HepG2 (cell line): ENCODE results near the gene ADAMTS12. TPM values are rescaled to one million over a fixed set of nuclear protein-coding genes. Genes with fewer than 3 reads are reported as not detected.

Experiments
- ATAC-seq: fragments of 200-7000 bp; cut with Tn5 transposase; 3 replicates; pipeline ENCODE4 v1.9.1; 2020; ENCODE audit warnings: mild to moderate bottlenecking, moderate library complexity
- BruUV-seq: library from RNA; stranded (reverse); fragments of 400-500 nt; replicated peaks from 2 replicates; lab custom pipeline; 2021; lab: Mats Ljungman, UMichigan
- CTCF ChIA-PET: fragments of 300-600 bp; formaldehyde crosslinking; extraction: SDS; loops from one replicate; lab custom pipeline; 2021; ENCODE audit warnings: low total read pairs, inconsistent platforms, low intra/inter-chr PET ratio; lab: Yijun Ruan, JAX
- POLR2A ChIA-PET: fragments of 350-600 bp; sonication (Branson Sonifier 250); formaldehyde crosslinking; loops from one replicate; lab custom pipeline; 2020; ENCODE audit warnings: antibody characterized with exemption, inconsistent platforms; lab: Yijun Ruan, JAX
- DNase-seq: peaks from one replicate; pipeline ENCODE4 v3.0.0-alpha.2; 2015; ENCODE audit warnings: low spot score
- FAIRE-seq: peaks from 3 replicates; lab custom pipeline; 2011; peaks lifted over from hg19 to GRCh38; lab: Jason Lieb, UNC
- H2AFZ ChIP-seq: one replicate; pipeline ENCODE4 v1.6.1; 2011; ENCODE audit warnings: low read length, inconsistent platforms
- H3K27ac ChIP-seq: fragments of 300-600 bp; 3 replicates; pipeline ENCODE4 v1.8.0; 2011; ENCODE audit warnings: mixed run types, mild to moderate bottlenecking, mixed read lengths, low read length, inconsistent platforms; ENCODE audit not compliant: insufficient read depth; ENCODE audit errors: extremely low read length
- H3K27me3 ChIP-seq, 2 experiments: fragments of 200-600 bp in 1 of 2; 2 replicates in 1 of 2; 3 replicates in 1 of 2; pipeline versions ENCODE4 v1.6.0 to v1.8.0; 2011; ENCODE audit warnings: low read length in 2 of 2, mild to moderate bottlenecking in 2 of 2, moderate library complexity in 2 of 2, inconsistent platforms in 1 of 2; ENCODE audit not compliant: insufficient read depth in 2 of 2, control insufficient read depth in 1 of 2
- H3K36me3 ChIP-seq, 2 experiments: fragments of 200-600 bp in 1 of 2; replicated peaks in 1 of 2; 2 replicates in 1 of 2; 3 replicates in 1 of 2; pipeline versions ENCODE4 v1.5.1 to v1.8.0; 2011; ENCODE audit warnings: low read length in 2 of 2, inconsistent platforms in 1 of 2; ENCODE audit not compliant: insufficient read depth in 2 of 2, control insufficient read depth in 1 of 2
- H3K4me1 ChIP-seq: 2 replicates; pipeline ENCODE4 v1.5.1; 2012; ENCODE audit warnings: low read length, inconsistent platforms; ENCODE audit not compliant: insufficient read depth
- H3K4me2 ChIP-seq: 2 replicates; pipeline ENCODE4 v1.6.0; 2011; ENCODE audit warnings: low read depth, low read length, inconsistent platforms
- H3K4me3 ChIP-seq, 3 experiments: fragments of 200-600 bp in 1 of 3; sonication (generic), shearing (Covaris generic) in 1 of 3; replicated peaks in 1 of 3; 2 replicates each; pipeline ENCODE4 v1.5.1; 2011 to 2016; ENCODE audit warnings: low read length in 3 of 3, inconsistent platforms in 2 of 3, low read depth in 2 of 3, mild to moderate bottlenecking in 2 of 3, control low read depth in 1 of 3, mixed read lengths in 1 of 3; ENCODE audit not compliant: insufficient read depth in 1 of 3
- H3K79me2 ChIP-seq: one replicate; pipeline ENCODE4 v1.6.1; 2011; ENCODE audit warnings: low read length, inconsistent platforms; ENCODE audit not compliant: insufficient read depth
- H3K9ac ChIP-seq: 2 replicates; pipeline ENCODE4 v1.6.0; 2011; ENCODE audit warnings: mild to moderate bottlenecking, low read depth, low read length, inconsistent platforms; ENCODE audit not compliant: insufficient read depth
- H3K9me3 ChIP-seq: 2 replicates; pipeline ENCODE4 v1.5.1; 2012; ENCODE audit warnings: mild to moderate bottlenecking, low read length
- H4K20me1 ChIP-seq: 2 replicates; pipeline ENCODE4 v1.6.0; 2011; ENCODE audit warnings: inconsistent platforms, mild to moderate bottlenecking, low read length, moderate library complexity; ENCODE audit not compliant: insufficient read depth
- ATM ChIP-seq: fragments of 450-650 bp; IDR thresholded peaks from 2 replicates; pipeline ENCODE4 v1.7.1; 2017; ENCODE audit warnings: mild to moderate bottlenecking, borderline replicate concordance
- FOSL2 ChIP-seq: sonication (generic); formaldehyde crosslinking; IDR thresholded peaks from 2 replicates; pipeline ENCODE4 v1.4.0; 2020; ENCODE audit warnings: missing genetic modification reagents
- JUN ChIP-seq: sonication (generic); formaldehyde crosslinking; IDR thresholded peaks from 2 replicates; pipeline ENCODE4 v1.4.0; 2020; ENCODE audit warnings: mild to moderate bottlenecking, missing genetic modification reagents
- KMT2A ChIP-seq: sonication (generic); formaldehyde crosslinking; IDR thresholded peaks from 2 replicates; pipeline ENCODE4 v1.4.0; 2020; ENCODE audit warnings: missing genetic modification reagents
- POLR2AphosphoS5 ChIP-seq: IDR thresholded peaks from 2 replicates; pipeline ENCODE4 v1.6.1; 2012; ENCODE audit warnings: low read depth, low read length
- SALL1 ChIP-seq: sonication (generic); formaldehyde crosslinking; IDR thresholded peaks from 2 replicates; pipeline ENCODE4 v1.8.0; 2022; ENCODE audit warnings: mild to moderate bottlenecking, missing genetic modification reagents
- ZFP41 ChIP-seq: sonication (generic); formaldehyde crosslinking; IDR thresholded peaks from 2 replicates; pipeline ENCODE4 v1.4.0; 2020; ENCODE audit warnings: mild to moderate bottlenecking, missing genetic modification reagents, borderline replicate concordance
- ZKSCAN1 ChIP-seq: fragments of 150-350 bp; IDR thresholded peaks from 2 replicates; pipeline ENCODE4 v1.6.1; 2014; ENCODE audit warnings: low read length
- WGBS: methylation state at CpG from one replicate; pipeline ENCODE4 v1.1.6; 2017; ENCODE audit warnings: low lambda C conversion rate; 5-methylcytosine and 5-hydroxymethylcytosine counted together
- in situ Hi-C: cut with HindIII; loops from 2 replicates; pipeline ENCODE4 v1.10.0; 2017; ENCODE audit warnings: low pct_unique_long_range_greater_than_20kb; ENCODE audit not compliant: extremely low pct_ligation_motif_present
- intact Hi-C: fragments of 100-400 bp; cut with micrococcal nuclease; formaldehyde crosslinking; loops from one replicate; pipeline ENCODE4 v1.10.0; 2022; ENCODE audit not compliant: unreplicated experiment
- polyA plus RNA-seq, 8 experiments: library from polyadenylated mRNA; depleted of rRNA in 3 of 8; stranded (reverse) in 7 of 8; unstranded in 1 of 8; fragments of >200 nt; fragmentation: Illumina TruSeq in 4 of 8; extraction: Trizol in 4 of 8; gene quantifications; 2 replicates each; pipeline versions ENCODE4 v1.2.1 to v1.2.3, GENCODE V29; 2011 to 2016; ENCODE audit warnings: low read depth in 4 of 8, missing spikeins in 1 of 8, mixed read lengths in 1 of 8; ENCODE audit not compliant: insufficient read depth in 1 of 8
- total RNA-seq, 5 experiments: library from RNA; depleted of rRNA; stranded (reverse); fragments of >200 nt; fragmentation: Illumina TruSeq; extraction: Trizol; gene quantifications; 2 replicates each; pipeline ENCODE4 v1.2.3, GENCODE V29; 2016; ENCODE audit warnings: low read depth in 1 of 5
- TF ChIP-seq, protein P1 (sequence below), 2 experiments: sonication (generic) in 1 of 2; formaldehyde crosslinking in 1 of 2; IDR thresholded peaks; 2 replicates each; pipeline versions ENCODE4 v1.4.0 to v1.6.1; 2016 to 2020; ENCODE audit warnings: borderline replicate concordance in 1 of 2, low read depth in 1 of 2, mild to moderate bottlenecking in 1 of 2, missing genetic modification reagents in 1 of 2
- TF ChIP-seq, protein P2 (sequence below): sonication (generic); formaldehyde crosslinking; IDR thresholded peaks from 2 replicates; pipeline ENCODE4 v1.5.0; 2020; ENCODE audit warnings: mild to moderate bottlenecking, missing genetic modification reagents
- TF ChIP-seq, protein P3 (sequence below): IDR thresholded peaks from 2 replicates; pipeline ENCODE4 v1.4.0; 2020; ENCODE audit warnings: mild to moderate bottlenecking, missing genetic modification reagents

The ADAMTS12 gene
- total and polyA plus RNA-seq, 2 of the 13 experiments (the other 11 are each of a cell fraction or from before 2014, with no cell fraction given) = 0.03 TPM; not detected in 1

DNA sequence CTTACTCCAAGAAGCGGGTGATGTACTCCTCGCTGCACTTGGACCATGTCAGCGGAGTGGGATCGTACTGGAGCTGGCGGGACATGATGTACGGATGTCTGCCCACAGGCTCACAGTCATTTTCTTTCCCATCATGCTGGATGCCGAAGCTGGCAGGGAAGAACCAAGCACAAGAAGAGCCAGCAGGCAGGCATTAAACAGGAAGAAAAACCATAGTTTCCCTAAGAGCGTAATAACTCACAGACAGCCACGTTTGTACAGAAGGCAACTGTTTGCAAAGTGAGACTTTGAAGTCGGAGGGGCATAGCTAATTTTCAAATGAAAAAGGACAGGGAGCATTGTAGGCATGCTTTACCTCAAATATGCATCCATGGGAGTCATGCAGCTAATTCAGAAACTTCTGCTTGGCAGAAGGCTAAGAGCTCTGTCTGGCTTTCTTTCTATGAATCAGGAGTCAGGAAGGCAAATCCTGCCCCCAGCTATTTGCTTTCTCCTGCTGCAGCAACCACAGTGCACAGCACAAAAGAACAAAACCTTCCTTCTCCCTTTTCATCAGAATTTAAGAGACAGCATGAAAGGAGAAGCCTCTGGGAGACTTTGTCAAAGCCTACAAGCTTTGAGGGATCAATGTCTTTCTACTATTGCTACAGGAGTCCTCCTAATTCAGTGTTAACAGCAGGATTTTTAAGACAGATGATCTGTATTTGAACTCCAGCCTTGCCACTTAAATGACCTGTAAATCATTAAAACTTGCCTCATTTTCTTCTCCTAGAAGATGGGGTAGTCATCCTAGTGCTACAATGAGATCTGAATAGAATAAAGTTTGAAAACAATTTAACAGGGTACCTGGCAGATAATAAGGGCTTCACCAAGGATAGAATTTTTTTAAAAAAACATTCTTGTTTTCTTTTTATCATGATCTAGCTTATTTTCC lies 242.0 kb downstream of the ADAMTS12 start (continued):
- TF ChIP-seq, protein P1, sequence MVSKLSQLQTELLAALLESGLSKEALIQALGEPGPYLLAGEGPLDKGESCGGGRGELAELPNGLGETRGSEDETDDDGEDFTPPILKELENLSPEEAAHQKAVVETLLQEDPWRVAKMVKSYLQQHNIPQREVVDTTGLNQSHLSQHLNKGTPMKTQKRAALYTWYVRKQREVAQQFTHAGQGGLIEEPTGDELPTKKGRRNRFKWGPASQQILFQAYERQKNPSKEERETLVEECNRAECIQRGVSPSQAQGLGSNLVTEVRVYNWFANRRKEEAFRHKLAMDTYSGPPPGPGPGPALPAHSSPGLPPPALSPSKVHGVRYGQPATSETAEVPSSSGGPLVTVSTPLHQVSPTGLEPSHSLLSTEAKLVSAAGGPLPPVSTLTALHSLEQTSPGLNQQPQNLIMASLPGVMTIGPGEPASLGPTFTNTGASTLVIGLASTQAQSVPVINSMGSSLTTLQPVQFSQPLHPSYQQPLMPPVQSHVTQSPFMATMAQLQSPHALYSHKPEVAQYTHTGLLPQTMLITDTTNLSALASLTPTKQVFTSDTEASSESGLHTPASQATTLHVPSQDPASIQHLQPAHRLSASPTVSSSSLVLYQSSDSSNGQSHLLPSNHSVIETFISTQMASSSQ (IDR thresholded peaks at IDR 0.05; ENCODE audit: low read depth) = no peak
- TF ChIP-seq, protein P1 (CRISPR knock-in tag; IDR thresholded peaks at IDR 0.05; ENCODE audit: borderline replicate concordance) = no peak
- TF ChIP-seq SALL1 (CRISPR knock-in tag) = no peak
- no peak for TF ChIP-seq JUN

DNA sequence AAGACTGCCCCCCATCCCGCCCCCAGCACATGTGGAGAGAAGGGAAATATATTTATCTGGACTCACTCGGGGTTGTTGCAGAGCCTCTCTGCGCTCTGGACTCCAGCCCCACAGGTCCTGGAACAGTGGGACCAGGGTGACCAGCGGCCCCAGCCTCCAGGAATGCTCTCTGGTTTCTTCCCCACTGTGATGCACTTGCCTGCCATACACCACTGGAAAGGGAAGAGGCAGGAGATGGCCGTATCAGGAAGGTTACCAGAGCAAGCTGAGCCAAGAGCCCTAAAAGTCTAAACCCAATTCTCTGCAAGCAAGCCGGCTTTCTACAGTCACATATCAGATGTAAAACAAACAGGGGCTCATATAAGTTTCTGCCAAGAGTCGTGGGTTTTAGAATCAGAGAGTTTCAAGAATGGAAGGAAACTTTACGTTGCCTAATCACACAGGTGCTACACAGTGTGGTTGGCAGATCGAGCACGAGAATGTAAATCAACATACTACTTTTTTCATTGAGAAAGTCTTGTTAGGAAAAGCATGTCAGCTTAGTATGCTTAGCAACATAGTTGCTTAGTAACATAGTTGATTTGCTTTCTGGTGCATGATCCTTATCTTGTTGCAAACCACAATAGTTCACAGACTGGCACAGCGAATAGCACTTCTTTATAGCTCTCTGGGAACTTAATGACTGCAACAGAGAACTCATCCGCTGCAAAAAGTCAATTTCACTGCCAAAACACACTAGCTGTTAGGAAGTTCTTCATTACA lies 249.9 kb downstream of the ADAMTS12 start:
- H3K4me2 ChIP-seq = no peak overlapping the region
- under 1% methylated on average over 12 of the region's 12 CpGs for WGBS
- H3K27ac ChIP-seq = no peak overlapping the region
- no TSS peak for BruUV-seq
- in situ Hi-C loops (no loop called here), intact Hi-C loops (no loop called here)
- H3K4me3 ChIP-seq = no peak overlapping the region
- no peaks in the 10 kb centered on the region for H3K36me3 ChIP-seq
- no peaks in the 10 kb centered on the region for H4K20me1 ChIP-seq
- no peaks in the 10 kb centered on the region for H3K4me1 ChIP-seq
- DNase-seq (no peak), FAIRE-seq (no peak), ATAC-seq (no peak)
- peaks cover 0 to 10% of the 10 kb centered on the region in 2 experiments; a peak in 1 of 5 replicates for H3K27me3 ChIP-seq
- no peak overlapping the region for H3K9ac ChIP-seq
- ChIA-PET CTCF (no interaction called here), POLR2A (no interaction called here)
- H2AFZ ChIP-seq = no peak overlapping the region
- H3K79me2 ChIP-seq = no peaks in the 10 kb centered on the region
- no peaks in the 10 kb centered on the region for H3K9me3 ChIP-seq
- TF ChIP-seq, protein P2, sequence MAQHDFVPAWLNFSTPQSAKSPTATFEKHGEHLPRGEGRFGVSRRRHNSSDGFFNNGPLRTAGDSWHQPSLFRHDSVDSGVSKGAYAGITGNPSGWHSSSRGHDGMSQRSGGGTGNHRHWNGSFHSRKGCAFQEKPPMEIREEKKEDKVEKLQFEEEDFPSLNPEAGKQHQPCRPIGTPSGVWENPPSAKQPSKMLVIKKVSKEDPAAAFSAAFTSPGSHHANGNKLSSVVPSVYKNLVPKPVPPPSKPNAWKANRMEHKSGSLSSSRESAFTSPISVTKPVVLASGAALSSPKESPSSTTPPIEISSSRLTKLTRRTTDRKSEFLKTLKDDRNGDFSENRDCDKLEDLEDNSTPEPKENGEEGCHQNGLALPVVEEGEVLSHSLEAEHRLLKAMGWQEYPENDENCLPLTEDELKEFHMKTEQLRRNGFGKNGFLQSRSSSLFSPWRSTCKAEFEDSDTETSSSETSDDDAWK (CRISPR knock-in tag) = no peak
- TF ChIP-seq, protein P3, sequence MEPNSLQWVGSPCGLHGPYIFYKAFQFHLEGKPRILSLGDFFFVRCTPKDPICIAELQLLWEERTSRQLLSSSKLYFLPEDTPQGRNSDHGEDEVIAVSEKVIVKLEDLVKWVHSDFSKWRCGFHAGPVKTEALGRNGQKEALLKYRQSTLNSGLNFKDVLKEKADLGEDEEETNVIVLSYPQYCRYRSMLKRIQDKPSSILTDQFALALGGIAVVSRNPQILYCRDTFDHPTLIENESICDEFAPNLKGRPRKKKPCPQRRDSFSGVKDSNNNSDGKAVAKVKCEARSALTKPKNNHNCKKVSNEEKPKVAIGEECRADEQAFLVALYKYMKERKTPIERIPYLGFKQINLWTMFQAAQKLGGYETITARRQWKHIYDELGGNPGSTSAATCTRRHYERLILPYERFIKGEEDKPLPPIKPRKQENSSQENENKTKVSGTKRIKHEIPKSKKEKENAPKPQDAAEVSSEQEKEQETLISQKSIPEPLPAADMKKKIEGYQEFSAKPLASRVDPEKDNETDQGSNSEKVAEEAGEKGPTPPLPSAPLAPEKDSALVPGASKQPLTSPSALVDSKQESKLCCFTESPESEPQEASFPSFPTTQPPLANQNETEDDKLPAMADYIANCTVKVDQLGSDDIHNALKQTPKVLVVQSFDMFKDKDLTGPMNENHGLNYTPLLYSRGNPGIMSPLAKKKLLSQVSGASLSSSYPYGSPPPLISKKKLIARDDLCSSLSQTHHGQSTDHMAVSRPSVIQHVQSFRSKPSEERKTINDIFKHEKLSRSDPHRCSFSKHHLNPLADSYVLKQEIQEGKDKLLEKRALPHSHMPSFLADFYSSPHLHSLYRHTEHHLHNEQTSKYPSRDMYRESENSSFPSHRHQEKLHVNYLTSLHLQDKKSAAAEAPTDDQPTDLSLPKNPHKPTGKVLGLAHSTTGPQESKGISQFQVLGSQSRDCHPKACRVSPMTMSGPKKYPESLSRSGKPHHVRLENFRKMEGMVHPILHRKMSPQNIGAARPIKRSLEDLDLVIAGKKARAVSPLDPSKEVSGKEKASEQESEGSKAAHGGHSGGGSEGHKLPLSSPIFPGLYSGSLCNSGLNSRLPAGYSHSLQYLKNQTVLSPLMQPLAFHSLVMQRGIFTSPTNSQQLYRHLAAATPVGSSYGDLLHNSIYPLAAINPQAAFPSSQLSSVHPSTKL (CRISPR knock-in tag) = no peak
- no peak for TF ChIP-seq FOSL2 (CRISPR knock-in tag)
- no peak for TF ChIP-seq ATM
- no peak for TF ChIP-seq ZFP41
- TF ChIP-seq POLR2AphosphoS5 = no peak
- no peak for TF ChIP-seq KMT2A
- no peak for TF ChIP-seq ZKSCAN1
